ENCODE measurements around the gene PFKFB4.
A peak's percentile ranks its signal among the peaks of the same experiment; 100 is the strongest.

PFKFB4 gene

GRCh38 chr3:48573973-48574585 is 17.5 kb upstream of the PFKFB4 start:
- H3K27ac ChIP-seq, result peak overlapping the region; percentile 100
- ChIA-PET CTCF (no interaction called here), POLR2A (ENCODE audit: low non-redundant PET) (no interaction called here)
- TF ChIP-seq CTCF (conservative IDR thresholded peaks at IDR 0.05; ENCODE audit: low read depth), result no peak
- DNase-seq (ENCODE audit: low spot score), result no peak

- CTCF ChIA-PET, result no interaction called here
- DNase-seq (ENCODE audit: low spot score), result no peak
- POLR2A ChIA-PET (ENCODE audit: low non-redundant PET), result no interaction called here
- TF ChIP-seq CTCF (conservative IDR thresholded peaks at IDR 0.05; ENCODE audit: low read depth), result no peak
- peak overlapping the region; percentile 100 for H3K27ac ChIP-seq
These were observed 15.9 kb upstream of the PFKFB4 start for GRCh38 chr3:48572517-48572916.

- peak overlapping the region; percentile 100 for H3K27ac ChIP-seq
- CTCF ChIA-PET, result interaction anchor here (0.7 kb wide), 1 partner anchor 690 kb away, joined by 3 read pairs; no protein-coding TSS in a partner anchor
- no peak for DNase-seq (ENCODE audit: low spot score)
- no peak for TF ChIP-seq CTCF (conservative IDR thresholded peaks at IDR 0.05; ENCODE audit: low read depth)
- POLR2A ChIA-PET (ENCODE audit: low non-redundant PET), result no interaction called here
These were observed 15.3 kb upstream of the PFKFB4 start for GRCh38 chr3:48571938-48572337.

- ChIA-PET CTCF (no interaction called here), POLR2A (ENCODE audit: low non-redundant PET) (no interaction called here)
- TF ChIP-seq CTCF (conservative IDR thresholded peaks at IDR 0.05; ENCODE audit: low read depth), result no peak
These were observed 13.3 kb upstream of the PFKFB4 start for GRCh38 chr3:48569808-48570450.

GRCh38 chr3:48569400-48569799 is 12.8 kb upstream of the PFKFB4 start:
- DNase-seq (ENCODE audit: low spot score), result no peak
- no peak for TF ChIP-seq CTCF (conservative IDR thresholded peaks at IDR 0.05; ENCODE audit: low read depth)
- ChIA-PET CTCF (no interaction called here), POLR2A (ENCODE audit: low non-redundant PET) (no interaction called here)
- H3K27ac ChIP-seq, result peak overlapping the region; percentile 100

More at GRCh38 chr3:48569808-48570450, 13.3 kb upstream of the PFKFB4 start:
- DNase-seq (ENCODE audit: low spot score), result no peak
- peak overlapping the region; percentile 100 for H3K27ac ChIP-seq

- ChIA-PET CTCF (no interaction called here), POLR2A (ENCODE audit: low non-redundant PET) (no interaction called here)
- peak overlapping the region; percentile 100 for H3K27ac ChIP-seq
- no peak for TF ChIP-seq CTCF (conservative IDR thresholded peaks at IDR 0.05; ENCODE audit: low read depth)
- no peak for DNase-seq (ENCODE audit: low spot score)
These were observed 11.9 kb upstream of the PFKFB4 start for GRCh38 chr3:48568476-48568875.

Data from RWPE1 (cell line).